ENCODE results near the gene SLC2A1.

DNA sequence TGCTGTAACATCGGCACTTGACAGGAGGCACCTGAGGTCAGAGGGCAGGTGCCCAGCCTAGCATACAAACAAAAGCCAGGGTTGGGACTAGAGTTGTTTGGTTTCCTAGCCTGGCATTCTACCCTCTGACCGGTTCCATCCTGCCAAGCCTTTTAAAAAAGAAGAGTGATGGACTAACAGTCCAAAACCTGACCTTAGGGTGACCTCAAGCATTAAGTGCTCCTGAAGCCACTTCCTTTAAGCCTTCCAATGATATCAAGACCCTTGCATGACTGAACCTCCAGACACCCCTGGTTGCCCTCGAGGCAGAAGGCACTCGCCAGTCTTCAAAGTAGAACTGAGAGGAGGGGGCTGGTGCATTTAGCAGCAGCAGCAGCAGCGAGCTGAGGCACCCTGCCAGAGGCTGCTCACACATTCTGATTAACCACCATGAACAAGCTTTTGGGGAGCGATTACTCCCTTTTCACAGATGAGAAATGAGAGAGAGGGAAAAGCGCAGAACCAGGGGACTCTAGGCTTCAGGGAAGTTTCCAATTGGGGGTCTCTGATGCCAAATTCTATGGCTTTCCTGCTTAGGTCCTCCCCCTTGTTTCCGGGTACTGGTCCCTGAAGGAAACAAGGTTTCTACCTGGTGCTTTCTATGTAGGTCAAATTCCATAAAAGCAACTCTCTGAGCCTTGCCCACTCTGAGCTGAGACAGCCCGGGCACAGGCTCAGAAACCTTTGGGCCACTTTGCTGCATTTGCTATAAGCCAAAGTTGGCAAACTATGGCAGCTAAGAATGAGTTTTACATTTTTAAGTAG, 9.2 kb downstream of the SLC2A1 start:
- TF ChIP-seq, protein P1, sequence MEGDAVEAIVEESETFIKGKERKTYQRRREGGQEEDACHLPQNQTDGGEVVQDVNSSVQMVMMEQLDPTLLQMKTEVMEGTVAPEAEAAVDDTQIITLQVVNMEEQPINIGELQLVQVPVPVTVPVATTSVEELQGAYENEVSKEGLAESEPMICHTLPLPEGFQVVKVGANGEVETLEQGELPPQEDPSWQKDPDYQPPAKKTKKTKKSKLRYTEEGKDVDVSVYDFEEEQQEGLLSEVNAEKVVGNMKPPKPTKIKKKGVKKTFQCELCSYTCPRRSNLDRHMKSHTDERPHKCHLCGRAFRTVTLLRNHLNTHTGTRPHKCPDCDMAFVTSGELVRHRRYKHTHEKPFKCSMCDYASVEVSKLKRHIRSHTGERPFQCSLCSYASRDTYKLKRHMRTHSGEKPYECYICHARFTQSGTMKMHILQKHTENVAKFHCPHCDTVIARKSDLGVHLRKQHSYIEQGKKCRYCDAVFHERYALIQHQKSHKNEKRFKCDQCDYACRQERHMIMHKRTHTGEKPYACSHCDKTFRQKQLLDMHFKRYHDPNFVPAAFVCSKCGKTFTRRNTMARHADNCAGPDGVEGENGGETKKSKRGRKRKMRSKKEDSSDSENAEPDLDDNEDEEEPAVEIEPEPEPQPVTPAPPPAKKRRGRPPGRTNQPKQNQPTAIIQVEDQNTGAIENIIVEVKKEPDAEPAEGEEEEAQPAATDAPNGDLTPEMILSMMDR (optimal IDR thresholded peaks at IDR 0.05 in 1 of 3, IDR thresholded peaks at IDR 0.05 in 1 of 3, conservative IDR thresholded peaks at IDR 0.05 in 1 of 3; ENCODE audit: extremely low read depth in 1 of 3, insufficient read depth in 2 of 3, low read length in 3 of 3): no peak
- no peak for TF ChIP-seq EZH2 (IDR thresholded peaks at IDR 0.05; ENCODE audit: low read length)
